ENCODE data around the gene CYP8B1.

The CYP8B1 gene, protein sequence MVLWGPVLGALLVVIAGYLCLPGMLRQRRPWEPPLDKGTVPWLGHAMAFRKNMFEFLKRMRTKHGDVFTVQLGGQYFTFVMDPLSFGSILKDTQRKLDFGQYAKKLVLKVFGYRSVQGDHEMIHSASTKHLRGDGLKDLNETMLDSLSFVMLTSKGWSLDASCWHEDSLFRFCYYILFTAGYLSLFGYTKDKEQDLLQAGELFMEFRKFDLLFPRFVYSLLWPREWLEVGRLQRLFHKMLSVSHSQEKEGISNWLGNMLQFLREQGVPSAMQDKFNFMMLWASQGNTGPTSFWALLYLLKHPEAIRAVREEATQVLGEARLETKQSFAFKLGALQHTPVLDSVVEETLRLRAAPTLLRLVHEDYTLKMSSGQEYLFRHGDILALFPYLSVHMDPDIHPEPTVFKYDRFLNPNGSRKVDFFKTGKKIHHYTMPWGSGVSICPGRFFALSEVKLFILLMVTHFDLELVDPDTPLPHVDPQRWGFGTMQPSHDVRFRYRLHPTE

DNA sequence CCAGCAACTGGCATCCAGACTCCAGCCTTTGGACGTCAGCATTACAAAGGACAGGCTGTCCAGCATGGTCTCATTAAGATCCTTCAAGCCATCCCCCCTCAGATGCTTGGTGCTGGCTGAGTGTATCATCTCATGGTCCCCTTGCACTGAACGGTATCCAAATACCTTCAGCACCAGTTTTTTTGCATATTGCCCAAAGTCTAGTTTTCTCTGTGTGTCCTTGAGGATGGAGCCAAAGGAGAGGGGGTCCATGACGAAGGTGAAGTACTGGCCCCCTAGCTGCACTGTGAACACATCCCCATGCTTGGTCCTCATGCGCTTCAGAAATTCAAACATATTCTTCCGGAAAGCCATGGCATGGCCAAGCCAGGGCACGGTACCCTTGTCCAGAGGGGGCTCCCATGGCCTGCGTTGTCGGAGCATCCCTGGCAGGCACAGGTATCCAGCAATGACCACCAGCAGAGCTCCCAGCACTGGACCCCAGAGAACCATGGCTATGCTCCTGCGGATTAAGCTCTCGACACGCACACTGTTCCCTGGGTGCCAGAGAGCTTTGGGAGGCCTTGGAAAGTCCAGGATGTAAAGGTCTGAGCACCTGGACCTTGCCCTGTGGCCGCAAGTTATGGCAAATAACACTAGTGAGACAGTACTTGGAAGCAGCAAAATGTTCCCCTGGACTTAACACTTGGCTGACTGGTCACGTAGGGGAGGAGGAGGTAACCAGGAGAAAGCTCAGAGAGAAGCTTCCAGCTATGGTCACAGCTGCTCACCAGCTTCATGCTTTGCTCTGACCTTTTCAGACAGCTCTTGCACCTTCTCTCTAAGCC is at the start of gene CYP8B1:
Gene CYP8B1, minus strand, starts transcription at position 555 of the 827 bp plus-strand sequence. Its CDS starts 63 bp downstream, at position 492.
- no peak for DNase-seq

- no peak for DNase-seq
Observed at GRCh38 chr3:42923606-42924005, 47.9 kb upstream of the CYP8B1 start.

DNA sequence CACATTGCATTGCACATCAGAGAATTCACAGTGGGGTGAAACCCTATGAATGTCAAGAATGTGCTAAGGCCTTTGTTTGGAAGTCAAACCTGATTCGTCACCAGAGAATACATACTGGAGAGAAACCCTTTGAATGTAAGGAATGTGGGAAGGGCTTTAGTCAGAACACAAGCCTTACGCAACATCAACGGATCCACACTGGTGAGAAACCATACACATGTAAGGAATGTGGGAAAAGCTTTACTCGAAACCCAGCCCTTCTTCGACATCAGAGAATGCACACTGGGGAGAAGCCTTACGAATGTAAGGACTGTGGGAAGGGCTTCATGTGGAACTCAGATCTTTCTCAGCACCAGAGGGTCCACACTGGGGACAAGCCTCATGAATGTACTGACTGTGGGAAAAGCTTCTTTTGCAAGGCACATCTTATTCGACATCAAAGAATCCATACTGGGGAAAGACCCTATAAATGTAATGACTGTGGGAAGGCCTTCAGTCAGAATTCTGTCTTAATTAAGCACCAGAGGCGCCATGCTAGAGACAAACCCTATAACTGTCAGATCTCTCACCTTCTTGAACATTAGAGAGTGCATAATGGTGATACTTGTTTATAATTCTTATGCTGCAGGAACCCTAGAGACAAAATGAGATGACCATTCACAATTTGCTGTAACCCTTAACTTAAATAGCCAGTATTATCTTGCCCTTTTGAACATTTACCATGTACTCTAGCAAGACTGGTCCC is 39.3 kb upstream of the CYP8B1 start:
- DNase-seq: no peak

DNA sequence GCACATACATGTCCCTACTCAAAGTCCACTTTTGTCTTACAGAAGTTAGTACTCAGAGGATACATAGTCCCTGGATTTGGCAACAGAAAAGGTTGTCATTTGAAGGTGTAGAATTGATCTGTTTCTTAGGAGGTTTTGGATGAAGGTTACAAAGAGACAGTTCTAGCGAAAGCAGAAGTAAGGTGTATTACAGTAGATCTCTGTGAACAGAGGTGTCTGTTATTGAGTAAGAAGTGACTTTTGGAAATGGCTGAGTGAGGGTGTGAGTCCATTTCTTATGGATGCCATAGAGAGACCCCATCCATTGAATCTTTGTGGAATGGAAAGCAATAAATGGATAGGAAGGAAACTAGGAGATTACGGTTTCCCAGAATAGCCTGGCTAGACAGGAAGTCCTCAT is 35.9 kb upstream of the CYP8B1 start:
- DNase-seq: no peak

- no peak for DNase-seq
Observed at GRCh38 chr3:42908675-42909074, 33.0 kb upstream of the CYP8B1 start.

DNA sequence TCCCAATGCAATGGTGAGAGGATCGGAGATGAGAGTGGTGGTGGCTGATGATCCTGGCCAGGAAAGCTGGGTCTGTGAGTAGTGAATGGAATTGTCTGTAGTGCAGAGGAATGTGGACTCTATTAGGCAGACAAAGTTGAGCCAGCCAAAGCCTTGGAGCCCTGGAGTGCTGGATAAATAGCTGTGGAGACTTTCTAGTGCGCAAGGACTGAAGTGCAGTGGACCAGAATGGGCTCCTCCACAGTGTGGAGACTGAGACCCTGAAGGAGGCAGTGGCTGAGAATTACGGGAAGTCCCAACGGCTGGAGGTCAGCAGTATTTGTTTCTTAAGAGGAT is 31.1 kb upstream of the CYP8B1 start:
- DNase-seq: no peak

GRCh38 chr3:42906070-42906847 is 30.6 kb upstream of the CYP8B1 start, which contains the start of gene ZNF662:
ZNF662 (plus strand) TSS chr3:42906142; CDS start chr3:42908115, 1,973 bp downstream.
- no peak for DNase-seq

DNA sequence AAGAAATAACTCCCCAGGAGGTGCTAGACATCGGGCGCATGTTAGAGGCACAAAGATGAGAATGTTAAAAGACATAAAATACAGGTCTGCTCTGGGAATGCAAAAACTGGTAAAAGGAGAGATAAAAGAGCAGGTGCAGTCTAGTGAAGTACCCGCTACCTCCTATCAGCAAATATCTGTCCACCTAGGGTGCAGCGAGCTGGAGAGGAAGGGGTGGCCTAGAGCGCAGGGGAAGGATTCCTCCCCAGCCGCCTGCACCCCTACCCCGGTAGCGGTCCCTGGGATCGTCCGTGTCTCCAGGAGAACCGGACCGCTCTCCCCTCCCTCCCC is 30.0 kb upstream of the CYP8B1 start:
- DNase-seq: no peak

DNA sequence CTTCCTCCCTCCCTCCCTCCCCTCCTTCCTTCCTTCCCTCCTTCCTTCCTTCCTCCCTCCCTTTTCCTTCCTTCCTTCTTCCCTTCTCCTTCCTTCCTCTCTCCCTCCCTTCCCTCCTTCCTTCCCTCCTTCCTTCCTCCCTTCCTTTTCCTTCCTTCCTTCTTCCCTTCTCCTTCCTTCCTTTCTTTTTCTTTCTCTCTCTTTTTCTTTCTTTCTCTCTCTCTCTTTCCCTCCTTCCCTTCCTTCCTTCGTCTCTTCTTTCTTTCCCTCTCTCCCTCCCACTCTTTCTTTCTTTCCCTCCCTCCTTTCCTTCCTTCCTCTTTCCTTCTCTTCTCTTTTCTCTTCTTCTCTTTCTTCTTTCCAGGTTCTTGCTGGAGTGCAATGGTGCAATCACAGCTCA is 28.4 kb upstream of the CYP8B1 start:
- DNase-seq: no peak

DNA sequence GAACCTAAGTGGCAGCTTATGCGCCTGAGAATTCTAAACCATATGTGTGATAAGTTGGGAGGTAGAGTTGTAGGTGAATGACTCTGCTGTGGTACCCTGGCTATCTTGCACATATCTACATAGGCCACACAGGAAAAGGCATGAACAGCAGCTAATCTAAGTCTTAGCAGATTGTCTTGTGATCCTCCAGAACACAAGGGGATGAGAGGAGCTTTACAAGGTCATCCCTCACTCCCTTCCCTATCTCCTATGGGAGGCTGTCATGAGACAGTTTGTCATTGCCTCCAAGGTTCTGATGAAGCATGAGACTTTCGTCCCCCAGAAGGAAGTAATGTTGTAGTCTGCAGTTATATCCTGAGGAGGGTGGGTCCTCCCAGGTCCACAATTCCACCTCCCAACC is 26.6 kb upstream of the CYP8B1 start:
- DNase-seq: no peak

DNA sequence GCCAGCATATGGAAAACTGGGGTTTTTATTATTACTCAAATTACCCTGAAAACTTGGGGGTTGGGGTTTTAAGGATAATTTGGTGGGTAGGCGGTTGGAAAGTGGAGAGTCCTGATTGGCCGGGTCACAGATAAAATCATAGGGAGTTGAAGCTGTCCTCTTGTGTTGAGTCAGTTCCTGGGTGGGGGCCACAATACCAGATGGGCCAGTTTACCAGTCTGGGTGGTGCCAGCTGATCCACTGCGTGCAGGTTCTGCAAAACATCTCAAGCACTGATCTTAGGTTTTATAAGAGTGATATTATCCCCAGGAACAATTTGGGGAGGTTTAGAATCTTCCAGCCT is 25.4 kb upstream of the CYP8B1 start:
- DNase-seq: no peak

- no peak for DNase-seq
Observed at GRCh38 chr3:42900226-42901072, 24.8 kb upstream of the CYP8B1 start.

GRCh38 chr3:42898896-42899675 is 23.4 kb upstream of the CYP8B1 start:
- DNase-seq: no peak

DNA sequence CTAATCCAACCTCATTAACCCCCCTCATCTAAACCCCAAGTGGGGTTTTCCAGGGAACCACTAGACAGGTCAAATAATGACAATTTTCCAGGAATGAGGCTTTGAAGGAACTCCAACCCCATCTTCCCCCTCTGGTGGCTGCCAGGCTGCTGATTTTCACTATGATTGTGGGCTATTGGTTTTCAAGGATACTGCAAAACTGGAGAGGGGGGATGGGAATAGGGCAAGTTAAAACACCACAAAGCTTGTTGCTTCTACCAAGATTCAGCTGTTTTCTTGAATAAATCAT is 19.8 kb upstream of the CYP8B1 start:
- no peak for DNase-seq

DNA sequence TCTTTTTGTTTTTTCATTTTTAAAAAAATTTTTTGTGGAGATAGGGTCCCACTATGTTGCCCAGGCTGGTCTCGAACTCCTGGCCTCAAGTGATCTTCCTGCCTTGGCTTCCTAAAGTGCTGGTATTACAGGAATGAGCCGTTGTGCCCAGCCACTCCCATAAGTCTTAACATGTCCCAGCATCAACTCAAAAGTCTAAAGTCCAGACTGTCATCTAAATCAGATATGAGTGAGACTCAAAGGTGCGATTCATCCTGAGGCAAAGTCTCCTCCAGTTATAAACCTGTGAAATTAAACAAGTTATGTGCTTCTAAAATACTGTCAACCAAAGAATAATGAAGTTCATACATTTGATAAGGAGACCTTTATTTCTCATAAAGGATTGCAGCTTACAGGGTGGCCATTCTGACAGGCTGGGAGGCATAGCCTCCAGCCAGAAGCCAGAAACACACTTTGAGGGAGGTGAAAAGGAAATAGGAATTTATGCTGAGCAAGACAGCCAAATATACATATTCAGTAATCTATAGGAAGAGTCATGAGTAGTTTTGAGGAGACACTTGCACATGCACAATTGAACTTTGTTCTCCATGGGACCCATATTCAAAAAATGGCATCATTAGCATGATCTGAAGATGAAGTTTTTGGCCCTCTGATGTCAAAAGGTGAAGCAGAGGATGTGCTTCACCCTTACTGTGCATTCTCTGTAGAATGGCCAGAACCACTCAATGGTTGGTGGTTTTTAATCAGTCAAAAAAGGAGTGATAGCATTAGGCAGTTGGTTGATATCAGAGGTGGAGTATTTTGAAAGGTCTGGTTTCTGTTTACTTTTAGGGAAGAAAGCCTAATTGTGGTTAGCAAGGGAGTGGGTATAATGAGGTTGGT is 19.3 kb upstream of the CYP8B1 start:
- DNase-seq: peak; percentile 80

DNA sequence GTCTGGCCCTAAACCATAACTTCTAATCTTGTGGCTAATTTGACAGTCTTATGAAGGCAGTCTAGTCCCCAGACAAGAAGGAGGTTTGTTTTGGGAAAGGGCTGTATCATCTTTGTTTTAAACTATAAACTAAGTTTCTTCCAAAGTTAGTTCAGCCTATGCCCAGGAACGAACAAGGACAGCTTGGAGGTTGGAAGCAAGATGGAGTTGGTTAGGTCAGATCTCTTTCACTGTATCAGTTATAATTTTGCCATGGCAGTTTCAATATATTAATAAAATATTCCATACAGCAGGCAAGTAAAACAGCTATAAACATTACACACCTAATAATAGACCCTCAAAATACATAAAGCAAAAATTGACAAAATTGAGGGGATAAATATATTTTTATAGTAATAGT is 17.1 kb upstream of the CYP8B1 start:
- no peak for DNase-seq

- DNase-seq: no peak
Observed at GRCh38 chr3:42892169-42892568, 16.5 kb upstream of the CYP8B1 start.

DNA sequence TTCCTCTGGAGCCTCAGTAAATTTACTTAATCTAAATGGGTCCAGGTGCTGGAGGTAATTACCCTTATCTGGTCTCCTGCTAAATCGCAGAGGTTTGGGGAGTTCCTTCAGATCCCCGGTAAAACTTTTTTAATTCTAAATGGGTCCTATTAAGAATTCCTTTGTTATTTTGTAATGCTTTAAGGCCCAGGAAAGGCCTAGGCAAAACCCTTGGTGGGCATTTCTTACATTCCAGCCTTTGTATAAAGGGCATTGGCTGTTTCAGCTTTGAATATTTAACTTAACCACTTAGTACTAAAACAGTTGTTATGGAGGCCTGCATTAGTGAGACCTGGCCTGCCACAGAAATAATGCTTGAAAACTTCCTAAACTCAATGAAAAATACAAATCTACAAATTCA is 15.4 kb upstream of the CYP8B1 start:
- DNase-seq: no peak

- DNase-seq: no peak
Observed at GRCh38 chr3:42887084-42887483, 11.4 kb upstream of the CYP8B1 start.

GRCh38 chr3:42886294-42886822 is 10.7 kb upstream of the CYP8B1 start:
- no peak for DNase-seq
